HL-60 (cell line): ENCODE results near the gene PRAMEF20.

Experiments used
- DNase-seq, 2 experiments: peaks; one replicate each; pipeline ENCODE4 v3.0.0-alpha.2; 2010 to 2020; ENCODE audit warnings: low read depth in 1 of 2, low spot score in 1 of 2
- H3K27ac ChIP-seq: fragments of 250-450 bp; sonication (Bioruptor Pico); replicated peaks from 2 replicates; pipeline ENCODE4 v1.5.1; 2020; ENCODE audit warnings: mild to moderate bottlenecking, moderate library complexity
- H3K27me3 ChIP-seq: fragments of 250-450 bp; sonication (Bioruptor Pico); 2 replicates; pipeline ENCODE4 v1.5.1; 2021; ENCODE audit warnings: mild to moderate bottlenecking, moderate library complexity; ENCODE audit not compliant: insufficient read depth, poor library complexity, severe bottlenecking
- H3K4me3 ChIP-seq: replicated peaks from 2 replicates; pipeline ENCODE4 v1.5.1; 2011; ENCODE audit warnings: mild to moderate bottlenecking, control low read depth, low read length; ENCODE audit not compliant: insufficient read depth
- CTCF ChIP-seq: IDR thresholded peaks from one replicate; pipeline ENCODE4 v1.5.1; 2011; ENCODE audit warnings: low read length, control low read depth, inconsistent platforms; ENCODE audit not compliant: insufficient read depth
- GABPA ChIP-seq: IDR thresholded peaks from 2 replicates; pipeline ENCODE4 v1.6.1; 2012; ENCODE audit warnings: low read depth
- POLR2AphosphoS5 ChIP-seq: IDR thresholded peaks from 2 replicates; pipeline ENCODE4 v1.6.1; 2012; ENCODE audit warnings: low read depth
- REST ChIP-seq: IDR thresholded peaks from 2 replicates; pipeline ENCODE4 v1.6.1; 2012; ENCODE audit warnings: low read depth; ENCODE audit not compliant: insufficient replicate concordance
- SPI1 ChIP-seq: IDR thresholded peaks from 2 replicates; pipeline ENCODE4 v1.6.1; 2012; ENCODE audit warnings: low read depth, mild to moderate bottlenecking, borderline replicate concordance

The PRAMEF20 gene

GRCh38 chr1:13461977-13462376 lies 51.7 kb downstream of the PRAMEF20 start:
- Histone ChIP-seq H3K27me3 (no peaks in the 10 kb centered on the region), H3K27ac (no peak overlapping the region), H3K4me3 (no peak overlapping the region)
- no peak for DNase-seq
- no peak for TF ChIP-seq REST
- TF ChIP-seq POLR2AphosphoS5 = no peak
- no peak for TF ChIP-seq SPI1
- no peak for TF ChIP-seq GABPA
- TF ChIP-seq CTCF = no peak

GRCh38 chr1:13462682-13463081 lies 52.4 kb downstream of the PRAMEF20 start:
- no peak for TF ChIP-seq CTCF
- TF ChIP-seq POLR2AphosphoS5 = no peak
- TF ChIP-seq REST = no peak
- TF ChIP-seq GABPA = no peak
- no peak for TF ChIP-seq SPI1
- H3K4me3 ChIP-seq = no peak overlapping the region
- H3K27ac ChIP-seq = no peak overlapping the region
- H3K27me3 ChIP-seq = no peaks in the 10 kb centered on the region
- DNase-seq = no peak

- TF ChIP-seq POLR2AphosphoS5 (no peak), CTCF (no peak), REST (no peak), SPI1 (no peak), GABPA (no peak)
- no peak overlapping the region for H3K27ac ChIP-seq
- no peaks in the 10 kb centered on the region for H3K27me3 ChIP-seq
- DNase-seq = no peak
- no peak overlapping the region for H3K4me3 ChIP-seq
Measured at GRCh38 chr1:13465515-13465914, 55.3 kb downstream of the PRAMEF20 start.
